Measurements from ENCODE around the gene CALN1.

GRCh38 chr7:72038022-72038732, 374.0 kb downstream of the CALN1 start:
- TF ChIP-seq CTCF (IDR thresholded peaks at IDR 0.05) (no peak), POLR2AphosphoS5 (IDR thresholded peaks at IDR 0.05; ENCODE audit: low read depth, low read length) (no peak), REST (IDR thresholded peaks at IDR 0.05; ENCODE audit: insufficient read depth in 1 of 2, low read depth in 2 of 2, low read length in 1 of 2) (no peak)

Data from Panc1 (cell line).